Transverse colon (tissue), 4 donors: Measurements from ENCODE around the gene SLC27A5. TPM values are rescaled to one million over a fixed set of nuclear protein-coding genes. Genes with fewer than 3 reads are reported as not detected.
A peak's percentile ranks its signal among the peaks of the same experiment; 100 is the strongest.
"Not testable (repeated sequence)": the region's sequence is repeated elsewhere in the genome, so short reads cannot be mapped to it uniquely, and the experiment has no call there.

Source experiments
- DNase-seq: peaks from one replicate; pipeline ENCODE4 v3.0.0-alpha.2; 2019
- H3K27ac ChIP-seq, 4 donors: fragments of 200-600 bp; sonication (generic); 2 replicates each; pipeline ENCODE4 v1.5.1; 2016 to 2018; ENCODE audit warnings: inconsistent platforms in 4 of 4
- H3K27me3 ChIP-seq: fragments of 200-600 bp; sonication (generic); 2 replicates; pipeline ENCODE4 v1.5.1; 2017; ENCODE audit warnings: inconsistent platforms
- H3K36me3 ChIP-seq, 4 donors: fragments of 200-600 bp; sonication (generic); 2 replicates each; pipeline ENCODE4 v1.5.1; 2017 to 2019; ENCODE audit warnings: inconsistent platforms in 4 of 4
- H3K4me1 ChIP-seq, 4 donors: fragments of 200-600 bp; sonication (generic); 2 replicates each; pipeline ENCODE4 v1.5.1; 2017 to 2020; ENCODE audit warnings: inconsistent platforms in 4 of 4
- H3K4me3 ChIP-seq, 4 donors: fragments of 200-600 bp; sonication (generic); 1 replicate in 1 of 4; 2 replicates in 3 of 4; pipeline versions ENCODE4 v1.5.1 to v1.6.1; 2017 to 2019; ENCODE audit warnings: inconsistent platforms in 4 of 4
- H3K9me3 ChIP-seq, 2 donors: fragments of 200-600 bp; sonication (generic); 2 replicates each; pipeline ENCODE4 v1.5.1; 2017 to 2019; ENCODE audit warnings: inconsistent platforms in 2 of 2
- EP300 ChIP-seq: sonication (generic); formaldehyde crosslinking; IDR thresholded peaks from one replicate; pipeline ENCODE4 v1.6.1; 2017; ENCODE audit warnings: antibody characterized with exemption, low read depth
- POLR2A ChIP-seq: fragments of 450-650 bp; IDR thresholded peaks from one replicate; pipeline ENCODE4 v1.6.1; 2016; ENCODE audit warnings: antibody characterized with exemption, mild to moderate bottlenecking, moderate library complexity
- POLR2AphosphoS5 ChIP-seq, 3 donors: sonication (generic); formaldehyde crosslinking; IDR thresholded peaks; one replicate each; pipeline ENCODE4 v1.6.1; 2016; ENCODE audit warnings: antibody characterized with exemption in 3 of 3
- WGBS, 2 donors: methylation state at CpG; one replicate each; pipeline ENCODE4 v1.1.5; 2018; ENCODE audit warnings: low coverage in 1 of 2; 5-methylcytosine and 5-hydroxymethylcytosine counted together
- in situ Hi-C, 4 donors: fragments of 200-750 bp; cut with MboI; loops; one replicate each; pipeline versions ENCODE4 v1.15.0 to v1.15.1; 2017; ENCODE audit warnings: low sequenced_read_pairs in 3 of 4, low pct_ligation_motif_present in 1 of 4, low pct_unique_long_range_greater_than_20kb in 1 of 4
- intact Hi-C: fragments of 100-400 bp; cut with DNase I; formaldehyde crosslinking; loops from one replicate; pipeline ENCODE4 v1.15.1; 2023; ENCODE audit warnings: low total_unique reads
- total RNA-seq, 4 donors: library from RNA; depleted of rRNA; stranded (reverse); fragments of >200 nt; gene quantifications; one replicate each; pipeline ENCODE4 v1.1.0, GENCODE V29; 2016
- TF ChIP-seq, protein P1 (sequence below), 5 experiments: fragments of 200-600 bp in 3 of 5; fragments of 450-650 bp in 2 of 5; sonication (generic) in 3 of 5; IDR thresholded peaks; 1 replicate in 2 of 5; 2 replicates in 3 of 5; pipeline ENCODE4 v1.5.1; 2016 to 2017; ENCODE audit warnings: antibody characterized with exemption in 5 of 5, inconsistent platforms in 3 of 5, mild to moderate bottlenecking in 2 of 5, moderate library complexity in 1 of 5

SLC27A5 gene
- total RNA-seq, 4 donors from 2014 or later = 3.3 to 5.0 (median 4.4) TPM; not detected in 1

GRCh38 chr19:58474291-58474996 is 37.3 kb downstream of the SLC27A5 start:
- in situ Hi-C loops = no loop called here
- Histone ChIP-seq H3K9me3 (no peaks in the 10 kb centered on the region), H3K27me3 (no peaks in the 10 kb centered on the region), H3K4me3 (no peak overlapping the region), H3K36me3 (peaks cover 0 to 18% (median 5%) of the 10 kb centered on the region in 4 donors), H3K27ac (peak overlapping the region in 3 of 4 donors; percentile 88 to 92 (median 92)), H3K4me1 (peaks cover 13 to 19% (median 16%) of the 10 kb centered on the region in 4 donors)
- DNase-seq = no peak
- TF ChIP-seq POLR2AphosphoS5 (IDR thresholded peaks at IDR 0.05) (no peak), EP300 (no peak), POLR2A (no peak)
- TF ChIP-seq, protein P1, sequence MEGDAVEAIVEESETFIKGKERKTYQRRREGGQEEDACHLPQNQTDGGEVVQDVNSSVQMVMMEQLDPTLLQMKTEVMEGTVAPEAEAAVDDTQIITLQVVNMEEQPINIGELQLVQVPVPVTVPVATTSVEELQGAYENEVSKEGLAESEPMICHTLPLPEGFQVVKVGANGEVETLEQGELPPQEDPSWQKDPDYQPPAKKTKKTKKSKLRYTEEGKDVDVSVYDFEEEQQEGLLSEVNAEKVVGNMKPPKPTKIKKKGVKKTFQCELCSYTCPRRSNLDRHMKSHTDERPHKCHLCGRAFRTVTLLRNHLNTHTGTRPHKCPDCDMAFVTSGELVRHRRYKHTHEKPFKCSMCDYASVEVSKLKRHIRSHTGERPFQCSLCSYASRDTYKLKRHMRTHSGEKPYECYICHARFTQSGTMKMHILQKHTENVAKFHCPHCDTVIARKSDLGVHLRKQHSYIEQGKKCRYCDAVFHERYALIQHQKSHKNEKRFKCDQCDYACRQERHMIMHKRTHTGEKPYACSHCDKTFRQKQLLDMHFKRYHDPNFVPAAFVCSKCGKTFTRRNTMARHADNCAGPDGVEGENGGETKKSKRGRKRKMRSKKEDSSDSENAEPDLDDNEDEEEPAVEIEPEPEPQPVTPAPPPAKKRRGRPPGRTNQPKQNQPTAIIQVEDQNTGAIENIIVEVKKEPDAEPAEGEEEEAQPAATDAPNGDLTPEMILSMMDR (IDR thresholded peaks at IDR 0.05) = no peak
- 89% methylated on average over 12 of the region's 12 CpGs for WGBS, 2 donors
- intact Hi-C loops = no loop called here

- H3K36me3 ChIP-seq = peaks cover 0 to 18% (median 5%) of the 10 kb centered on the region in 4 donors
Measured at GRCh38 chr19:58473775-58474174, 38.0 kb downstream of the SLC27A5 start.

GRCh38 chr19:58471736-58472135 is 40.1 kb downstream of the SLC27A5 start:
- WGBS, 2 donors = 97% methylated on average over 39 of the region's 39 CpGs; no CpG with 5 or more reads in 1 of the 2 donors

More at GRCh38 chr19:58473775-58474174, 38.0 kb downstream of the SLC27A5 start:
- Histone ChIP-seq H3K9me3 (no peaks in the 10 kb centered on the region), H3K27ac (no peak overlapping the region), H3K4me1 (peaks cover 13 to 19% (median 16%) of the 10 kb centered on the region in 4 donors), H3K27me3 (no peaks in the 10 kb centered on the region), H3K4me3 (no peak overlapping the region)
- TF ChIP-seq, protein P1 (IDR thresholded peaks at IDR 0.05) = no peak
- TF ChIP-seq POLR2A (no peak), POLR2AphosphoS5 (IDR thresholded peaks at IDR 0.05) (no peak), EP300 (no peak)
- in situ Hi-C loops (no loop called here), intact Hi-C loops (no loop called here)
- DNase-seq = no peak

DNA sequence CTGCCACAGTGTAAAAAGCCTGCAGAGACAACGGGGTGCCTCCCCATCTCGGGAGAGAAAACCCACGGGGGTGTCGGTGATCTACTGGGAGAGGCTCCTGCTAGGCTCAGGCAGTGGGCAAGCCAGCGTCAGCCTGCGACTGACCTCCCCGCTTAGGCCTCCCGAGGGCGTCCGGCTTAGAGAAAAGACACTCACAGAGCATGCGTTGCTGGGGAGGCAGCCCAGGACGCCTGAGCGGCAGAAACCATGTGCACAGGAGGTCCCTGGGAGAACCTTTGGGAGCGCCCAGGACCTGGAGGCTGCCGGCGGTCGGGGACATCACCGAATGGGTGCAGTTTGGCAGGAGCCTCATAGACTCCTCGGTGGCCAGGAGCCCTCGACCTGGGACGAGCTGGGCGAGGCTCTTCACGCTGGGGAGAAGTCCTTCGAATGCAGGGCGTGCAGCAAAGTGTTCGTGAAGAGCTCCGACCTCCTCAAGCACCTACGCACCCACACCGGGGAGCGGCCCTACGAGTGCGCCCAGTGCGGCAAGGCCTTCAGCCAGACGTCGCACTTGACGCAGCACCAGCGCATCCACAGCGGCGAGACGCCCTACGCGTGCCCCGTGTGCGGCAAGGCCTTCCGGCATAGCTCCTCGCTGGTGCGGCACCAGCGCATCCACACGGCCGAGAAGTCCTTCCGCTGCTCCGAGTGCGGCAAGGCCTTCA is 40.8 kb downstream of the SLC27A5 start:
- H3K4me3 ChIP-seq, in situ Hi-C loops, DNase-seq, intact Hi-C loops, H3K27me3 ChIP-seq, H3K9me3 ChIP-seq, H3K27ac ChIP-seq: not testable (repeated sequence)
- peaks cover 11 to 25% (median 16%) of the 10 kb centered on the region in 4 donors for H3K4me1 ChIP-seq
- 98% methylated on average over 25 of the region's 53 CpGs; no CpG with 5 or more reads in 1 of the 2 donors for WGBS, 2 donors
- H3K36me3 ChIP-seq = peaks cover 0 to 18% (median 5%) of the 10 kb centered on the region in 4 donors

More at GRCh38 chr19:58471736-58472135, 40.1 kb downstream of the SLC27A5 start:
- Histone ChIP-seq H3K4me1 (peaks cover 14 to 25% (median 17%) of the 10 kb centered on the region in 4 donors), H3K4me3 (no peak overlapping the region), H3K36me3 (peaks cover 0 to 18% (median 5%) of the 10 kb centered on the region in 4 donors), H3K27ac (no peak overlapping the region), H3K27me3 (no peaks in the 10 kb centered on the region), H3K9me3 (no peaks in the 10 kb centered on the region)
- no peak for DNase-seq
- in situ Hi-C loops (no loop called here), intact Hi-C loops (no loop called here)
- TF ChIP-seq POLR2A (no peak), POLR2AphosphoS5 (IDR thresholded peaks at IDR 0.05) (no peak), EP300 (no peak)
- TF ChIP-seq, protein P1 (IDR thresholded peaks at IDR 0.05) = no peak
